CD4-positive, alpha-beta T cell (primary cell): ENCODE data around the gene ZC3H18. TPM values are rescaled to one million over a fixed set of nuclear protein-coding genes. Genes with fewer than 3 reads are reported as not detected.
A peak's percentile ranks its signal among the peaks of the same experiment; 100 is the strongest.

Source experiments
- ATAC-seq: fragments of 200-7000 bp; cut with Tn5 transposase; one replicate; pipeline ENCODE4 v1.10.0; 2022; ENCODE audit warnings: mild to moderate bottlenecking; ENCODE audit not compliant: poor library complexity
- CTCF ChIA-PET: fragments of 350-600 bp; sonication (Branson Sonifier 250); formaldehyde crosslinking; loops from one replicate; lab custom pipeline; 2021; ENCODE audit warnings: antibody characterized with exemption, inconsistent platforms; lab: Charles Lee
- POLR2A ChIA-PET: fragments of 350-600 bp; sonication (Branson Sonifier 250); formaldehyde crosslinking; loops from one replicate; lab custom pipeline; 2021; ENCODE audit warnings: antibody characterized with exemption, inconsistent platforms; lab: Charles Lee
- DNase-seq, 14 experiments: peaks; one replicate each; pipeline ENCODE4 v3.0.0-alpha.2; 2013 to 2020; ENCODE audit warnings: mixed read lengths in 2 of 14
- H3K27ac ChIP-seq, 2 donors: one replicate each; pipeline versions ENCODE4 v1.5.1 to v1.7.0; 2013; ENCODE audit warnings: low read length in 2 of 2, low read depth in 1 of 2, mild to moderate bottlenecking in 1 of 2
- H3K27me3 ChIP-seq, 2 experiments: 1 replicate in 1 of 2; 2 replicates in 1 of 2; pipeline versions ENCODE4 v1.6.1 to v1.7.0; 2013; ENCODE audit warnings: low read length in 2 of 2, control low read depth in 1 of 2, mild to moderate bottlenecking in 1 of 2, moderate library complexity in 1 of 2; ENCODE audit not compliant: insufficient read depth in 2 of 2, control insufficient read depth in 1 of 2
- H3K36me3 ChIP-seq: one replicate; pipeline ENCODE4 v1.6.1; 2013; ENCODE audit warnings: low read length, control low read depth; ENCODE audit not compliant: insufficient read depth
- H3K4me1 ChIP-seq: one replicate; pipeline ENCODE4 v1.6.1; 2013; ENCODE audit warnings: low read length, control low read depth; ENCODE audit not compliant: insufficient read depth
- H3K4me3 ChIP-seq: one replicate; pipeline ENCODE4 v1.5.1; 2013; ENCODE audit warnings: mild to moderate bottlenecking, low read length, moderate library complexity
- H3K9me3 ChIP-seq, 2 experiments: 1 replicate in 1 of 2; 2 replicates in 1 of 2; pipeline versions ENCODE4 v1.6.1 to v1.7.0; 2013; ENCODE audit warnings: low read length in 2 of 2, mild to moderate bottlenecking in 2 of 2, control low read depth in 1 of 2, moderate library complexity in 1 of 2; ENCODE audit not compliant: control insufficient read depth in 1 of 2, insufficient read depth in 1 of 2
- H3K27ac Mint-ChIP-seq: one replicate; pipeline ENCODE4 v1.8.0; 2020; ENCODE audit warnings: mixed read lengths
- H3K27me3 Mint-ChIP-seq: one replicate; pipeline ENCODE4 v1.8.0; 2021; ENCODE audit warnings: mixed read lengths
- H3K36me3 Mint-ChIP-seq: one replicate; pipeline ENCODE4 v1.8.0; 2021; ENCODE audit warnings: low read depth, mixed read lengths
- H3K4me1 Mint-ChIP-seq: one replicate; pipeline ENCODE4 v1.8.0; 2021; ENCODE audit warnings: low read depth, mixed read lengths
- H3K4me3 Mint-ChIP-seq: one replicate; pipeline ENCODE4 v1.8.0; 2020; ENCODE audit warnings: mild to moderate bottlenecking, mixed read lengths
- H3K9me3 Mint-ChIP-seq: one replicate; pipeline ENCODE4 v1.8.0; 2020; ENCODE audit warnings: mixed read lengths
- intact Hi-C, 2 experiments: fragments of 100-400 bp; cut with DNase I in 1 of 2; cut with micrococcal nuclease in 1 of 2; formaldehyde crosslinking; loops; one replicate each; pipeline versions ENCODE4 v1.15.1 to v1.9.0; 2023 to 2025; cut with DNase I, micrococcal nuclease
- total RNA-seq, 174 experiments: library from RNA in 2 of 174; stranded (reverse) in 2 of 174; gene quantifications; one replicate each; pipeline ENCODE4 v1.2.3 and lab custom pipeline; 2021 to 2026
- TF ChIP-seq, protein P1 (sequence below): fragments of 200-600 bp; IDR thresholded peaks from one replicate; pipeline ENCODE4 v1.8.0; 2022; ENCODE audit warnings: antibody characterized with exemption, mild to moderate bottlenecking

The ZC3H18 gene
- total RNA-seq, 2 experiments from 2014 or later: 92.6 to 93.7 TPM

DNA sequence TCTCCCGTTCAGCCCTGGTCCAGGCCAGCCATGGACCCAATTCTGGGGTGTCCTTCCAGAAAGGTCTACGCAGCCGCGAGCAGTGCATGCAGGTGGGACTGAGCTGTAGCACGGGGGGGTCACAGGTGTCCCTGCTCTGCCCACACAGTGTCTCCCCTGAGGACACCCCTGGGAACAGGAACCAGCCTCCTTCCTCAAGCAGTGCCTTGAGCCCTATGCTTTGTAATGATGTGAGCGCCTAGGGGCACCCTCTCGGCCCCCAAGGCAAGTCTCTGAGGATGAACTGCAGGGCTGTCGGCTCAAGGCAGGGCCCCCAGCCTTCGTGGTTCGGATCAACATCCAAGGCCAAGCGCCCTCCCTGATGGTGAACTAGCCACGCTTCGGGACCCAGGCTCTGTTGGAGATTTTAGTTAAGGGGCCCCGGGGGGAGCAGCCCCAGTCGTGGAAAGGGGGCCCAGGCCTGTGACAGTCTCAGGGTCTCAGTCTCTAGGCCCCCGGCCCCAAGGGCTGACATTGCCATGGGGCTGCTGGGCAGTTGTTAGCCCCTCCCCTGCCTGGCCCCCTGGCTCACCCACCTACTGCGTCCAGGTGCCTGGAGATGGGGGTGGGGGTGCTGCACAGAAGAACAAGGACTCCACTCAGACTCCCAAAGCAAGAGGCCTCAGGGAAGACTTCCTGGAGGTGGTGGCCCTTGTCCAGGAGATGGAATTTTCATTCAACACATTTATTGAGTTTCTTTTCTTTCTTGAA, 70.5 kb downstream of the ZC3H18 start:
- Mint-ChIP-seq H3K27me3 (peaks cover 25% of the 10 kb centered on the region), H3K4me1 (peaks cover 40% of the 10 kb centered on the region), H3K36me3 (peaks cover 29% of the 10 kb centered on the region), H3K4me3 (peak overlapping the region; percentile 17), H3K9me3 (no peaks in the 10 kb centered on the region), H3K27ac (peak overlapping the region; percentile 18)
- ATAC-seq (no peak), DNase-seq (no peak)
- no peak overlapping the region for H3K27ac ChIP-seq
- POLR2A ChIA-PET: interaction anchor here (5.1 kb wide), 1 partner anchor 61 kb away, joined by 24 read pairs; no protein-coding TSS in a partner anchor
- peaks cover 50% of the 10 kb centered on the region for H3K4me1 ChIP-seq
- H3K36me3 ChIP-seq: peaks cover 13% of the 10 kb centered on the region
- intact Hi-C loops: no loop called here
- H3K4me3 ChIP-seq: no peak overlapping the region
- TF ChIP-seq, protein P1, sequence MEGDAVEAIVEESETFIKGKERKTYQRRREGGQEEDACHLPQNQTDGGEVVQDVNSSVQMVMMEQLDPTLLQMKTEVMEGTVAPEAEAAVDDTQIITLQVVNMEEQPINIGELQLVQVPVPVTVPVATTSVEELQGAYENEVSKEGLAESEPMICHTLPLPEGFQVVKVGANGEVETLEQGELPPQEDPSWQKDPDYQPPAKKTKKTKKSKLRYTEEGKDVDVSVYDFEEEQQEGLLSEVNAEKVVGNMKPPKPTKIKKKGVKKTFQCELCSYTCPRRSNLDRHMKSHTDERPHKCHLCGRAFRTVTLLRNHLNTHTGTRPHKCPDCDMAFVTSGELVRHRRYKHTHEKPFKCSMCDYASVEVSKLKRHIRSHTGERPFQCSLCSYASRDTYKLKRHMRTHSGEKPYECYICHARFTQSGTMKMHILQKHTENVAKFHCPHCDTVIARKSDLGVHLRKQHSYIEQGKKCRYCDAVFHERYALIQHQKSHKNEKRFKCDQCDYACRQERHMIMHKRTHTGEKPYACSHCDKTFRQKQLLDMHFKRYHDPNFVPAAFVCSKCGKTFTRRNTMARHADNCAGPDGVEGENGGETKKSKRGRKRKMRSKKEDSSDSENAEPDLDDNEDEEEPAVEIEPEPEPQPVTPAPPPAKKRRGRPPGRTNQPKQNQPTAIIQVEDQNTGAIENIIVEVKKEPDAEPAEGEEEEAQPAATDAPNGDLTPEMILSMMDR: no peak
- CTCF ChIA-PET: no interaction called here
- H3K27me3 ChIP-seq: peaks cover 13 to 19% of the 10 kb centered on the region in 2 experiments
- peaks cover 0 to 27% of the 10 kb centered on the region in 2 experiments for H3K9me3 ChIP-seq

DNA sequence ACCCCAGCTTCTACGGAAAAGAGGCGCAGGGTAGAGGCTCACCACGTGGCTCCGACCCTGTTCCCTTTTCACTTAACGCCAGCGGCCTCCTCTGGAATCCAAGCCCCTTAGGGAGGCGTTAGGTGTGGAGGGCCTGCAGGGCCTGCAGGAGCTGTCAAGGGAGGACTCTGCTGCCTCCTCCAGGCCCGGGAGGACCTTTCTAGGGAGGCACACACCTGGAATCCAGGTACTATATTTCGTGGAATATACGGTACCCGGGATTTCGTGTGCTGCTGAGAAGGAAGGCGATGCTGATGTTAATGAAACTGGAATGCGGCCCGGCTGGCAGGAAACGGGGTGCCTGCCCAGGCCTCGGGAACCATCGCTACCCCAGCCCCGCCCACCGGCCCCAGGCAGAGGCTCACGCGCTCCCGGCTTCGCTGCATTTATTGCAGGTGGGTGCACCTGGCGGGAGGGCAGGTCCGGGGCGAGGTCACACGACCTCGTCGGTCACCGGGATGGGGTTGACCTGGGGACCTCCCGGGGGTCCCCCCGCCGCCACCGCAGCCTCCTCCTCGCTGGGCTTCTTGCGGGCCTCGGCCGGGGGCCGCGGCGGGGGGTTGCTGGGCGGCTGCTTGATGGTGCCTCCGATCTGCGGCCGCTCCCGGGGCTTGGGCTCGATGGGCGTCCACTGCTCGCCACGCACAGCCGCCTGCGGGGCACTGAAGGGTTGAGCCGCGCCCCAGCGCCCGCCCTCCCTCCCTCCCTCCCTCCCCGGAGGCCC, 72.9 kb downstream of the ZC3H18 start:
- Histone ChIP-seq H3K4me1 (peaks cover 44% of the 10 kb centered on the region), H3K36me3 (peaks cover 25% of the 10 kb centered on the region), H3K27ac (no peak overlapping the region), H3K4me3 (no peak overlapping the region), H3K9me3 (peaks cover 0 to 18% of the 10 kb centered on the region in 2 experiments), H3K27me3 (peaks cover 13 to 14% of the 10 kb centered on the region in 2 experiments)
- peaks cover 15% of the 10 kb centered on the region for H3K27me3 Mint-ChIP-seq
- no peak for DNase-seq
- no peaks in the 10 kb centered on the region for H3K9me3 Mint-ChIP-seq
- no peak for ATAC-seq
- H3K4me1 Mint-ChIP-seq: peaks cover 23% of the 10 kb centered on the region
- TF ChIP-seq, protein P1: no peak
- H3K36me3 Mint-ChIP-seq: peaks cover 24% of the 10 kb centered on the region
- CTCF ChIA-PET: no interaction called here
- POLR2A ChIA-PET: interaction anchor here (0.7 to 5.1 kb wide), 3 partner anchors 8 to 58 kb away, joined by 3 to 24 read pairs (median 5); partner anchors contain the start of gene CYBA
- H3K27ac Mint-ChIP-seq: no peak overlapping the region
- intact Hi-C loops: no loop called here
- H3K4me3 Mint-ChIP-seq: no peak overlapping the region

DNA sequence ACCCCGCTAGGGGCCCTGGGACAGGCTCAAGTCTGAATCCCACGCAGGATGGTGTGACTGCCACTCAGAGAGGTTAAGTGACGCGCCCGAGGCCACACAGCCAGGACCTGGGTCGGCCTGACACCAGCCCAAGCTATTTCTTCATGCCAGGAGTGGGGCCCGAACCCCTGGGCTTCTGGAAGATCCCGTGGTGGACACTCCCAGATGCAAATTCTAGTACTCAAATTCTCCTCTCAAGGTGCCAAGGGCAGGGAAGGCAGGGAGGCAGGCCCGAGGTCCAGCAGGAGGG, 73.4 kb downstream of the ZC3H18 start:
- peaks cover 9% of the 10 kb centered on the region for H3K27me3 Mint-ChIP-seq
- ATAC-seq (no peak), DNase-seq (no peak)
- Histone ChIP-seq H3K27ac (no peak overlapping the region), H3K36me3 (peaks cover 28% of the 10 kb centered on the region), H3K4me3 (no peak overlapping the region), H3K4me1 (peaks cover 44% of the 10 kb centered on the region), H3K9me3 (peaks cover 0 to 14% of the 10 kb centered on the region in 2 experiments), H3K27me3 (peaks cover 13% of the 10 kb centered on the region in 2 experiments)
- POLR2A ChIA-PET: no interaction called here
- CTCF ChIA-PET: no interaction called here
- H3K9me3 Mint-ChIP-seq: no peaks in the 10 kb centered on the region
- H3K4me3 Mint-ChIP-seq: no peak overlapping the region
- intact Hi-C loops: no loop called here
- TF ChIP-seq, protein P1: no peak
- no peak overlapping the region for H3K27ac Mint-ChIP-seq
- peaks cover 17% of the 10 kb centered on the region for H3K4me1 Mint-ChIP-seq
- peaks cover 24% of the 10 kb centered on the region for H3K36me3 Mint-ChIP-seq
